ENCODE results near the gene CALCOCO1.
"Not testable (repeated sequence)": the region's sequence is repeated elsewhere in the genome, so short reads cannot be mapped to it uniquely, and the experiment has no call there.

- TF ChIP-seq, protein P1, sequence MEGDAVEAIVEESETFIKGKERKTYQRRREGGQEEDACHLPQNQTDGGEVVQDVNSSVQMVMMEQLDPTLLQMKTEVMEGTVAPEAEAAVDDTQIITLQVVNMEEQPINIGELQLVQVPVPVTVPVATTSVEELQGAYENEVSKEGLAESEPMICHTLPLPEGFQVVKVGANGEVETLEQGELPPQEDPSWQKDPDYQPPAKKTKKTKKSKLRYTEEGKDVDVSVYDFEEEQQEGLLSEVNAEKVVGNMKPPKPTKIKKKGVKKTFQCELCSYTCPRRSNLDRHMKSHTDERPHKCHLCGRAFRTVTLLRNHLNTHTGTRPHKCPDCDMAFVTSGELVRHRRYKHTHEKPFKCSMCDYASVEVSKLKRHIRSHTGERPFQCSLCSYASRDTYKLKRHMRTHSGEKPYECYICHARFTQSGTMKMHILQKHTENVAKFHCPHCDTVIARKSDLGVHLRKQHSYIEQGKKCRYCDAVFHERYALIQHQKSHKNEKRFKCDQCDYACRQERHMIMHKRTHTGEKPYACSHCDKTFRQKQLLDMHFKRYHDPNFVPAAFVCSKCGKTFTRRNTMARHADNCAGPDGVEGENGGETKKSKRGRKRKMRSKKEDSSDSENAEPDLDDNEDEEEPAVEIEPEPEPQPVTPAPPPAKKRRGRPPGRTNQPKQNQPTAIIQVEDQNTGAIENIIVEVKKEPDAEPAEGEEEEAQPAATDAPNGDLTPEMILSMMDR (IDR thresholded peaks at IDR 0.05) = not testable (repeated sequence)
- TF ChIP-seq POLR2A, POLR2AphosphoS5, EP300 (IDR thresholded peaks at IDR 0.05): not testable (repeated sequence)
Measured at GRCh38 chr12:53680061-53680460, 47.2 kb downstream of the CALCOCO1 start.
